HG02938 (cell line): ENCODE measurements around the gene SH3BP2.

Source experiments
- ATAC-seq: cut with Tn5 transposase; IDR thresholded peaks from one replicate; pipeline ENCODE4 v1.9.1; 2021; ENCODE audit warnings: mild to moderate bottlenecking, moderate library complexity; ENCODE audit not compliant: unreplicated experiment

SH3BP2 gene

DNA sequence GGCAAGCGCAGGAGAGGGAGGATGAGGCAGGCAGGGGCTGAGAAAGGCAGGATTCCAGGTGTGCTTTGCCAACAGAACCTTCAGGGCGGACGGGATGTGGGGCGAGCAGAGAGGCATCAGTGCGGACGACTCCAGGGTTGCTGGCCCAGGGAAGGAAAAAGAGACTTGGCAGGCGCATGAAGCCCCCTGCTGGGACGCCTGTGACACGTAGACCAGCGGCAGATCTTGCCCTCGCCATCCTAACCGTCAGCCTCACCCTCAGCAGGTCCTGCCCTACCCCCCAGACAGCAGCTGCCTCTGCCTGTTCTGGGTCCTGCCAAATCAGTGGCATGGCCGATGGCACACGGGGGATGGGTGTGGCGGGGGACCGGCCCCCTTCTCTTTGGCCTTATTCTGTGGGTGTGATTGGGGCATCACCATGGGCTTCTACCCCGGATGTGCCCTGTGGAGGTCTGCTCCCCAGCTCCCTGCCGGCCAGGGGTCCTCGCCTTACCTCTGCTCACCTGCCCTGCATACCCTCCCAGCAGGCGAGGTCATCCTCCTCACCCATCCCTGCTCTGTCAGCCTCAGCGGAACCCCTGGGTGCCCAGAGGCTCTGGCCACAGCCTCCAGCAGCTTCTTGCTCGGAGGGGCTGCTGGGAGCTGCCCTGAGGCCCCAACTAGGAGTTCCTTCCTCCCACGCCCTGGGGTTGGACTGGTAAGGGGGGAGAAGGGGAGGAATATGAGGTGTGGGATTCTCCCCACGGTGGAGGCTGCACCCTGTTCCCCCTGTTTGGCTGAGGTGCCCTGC is 2.9 kb upstream of the SH3BP2 start:
- no peak for ATAC-seq

DNA sequence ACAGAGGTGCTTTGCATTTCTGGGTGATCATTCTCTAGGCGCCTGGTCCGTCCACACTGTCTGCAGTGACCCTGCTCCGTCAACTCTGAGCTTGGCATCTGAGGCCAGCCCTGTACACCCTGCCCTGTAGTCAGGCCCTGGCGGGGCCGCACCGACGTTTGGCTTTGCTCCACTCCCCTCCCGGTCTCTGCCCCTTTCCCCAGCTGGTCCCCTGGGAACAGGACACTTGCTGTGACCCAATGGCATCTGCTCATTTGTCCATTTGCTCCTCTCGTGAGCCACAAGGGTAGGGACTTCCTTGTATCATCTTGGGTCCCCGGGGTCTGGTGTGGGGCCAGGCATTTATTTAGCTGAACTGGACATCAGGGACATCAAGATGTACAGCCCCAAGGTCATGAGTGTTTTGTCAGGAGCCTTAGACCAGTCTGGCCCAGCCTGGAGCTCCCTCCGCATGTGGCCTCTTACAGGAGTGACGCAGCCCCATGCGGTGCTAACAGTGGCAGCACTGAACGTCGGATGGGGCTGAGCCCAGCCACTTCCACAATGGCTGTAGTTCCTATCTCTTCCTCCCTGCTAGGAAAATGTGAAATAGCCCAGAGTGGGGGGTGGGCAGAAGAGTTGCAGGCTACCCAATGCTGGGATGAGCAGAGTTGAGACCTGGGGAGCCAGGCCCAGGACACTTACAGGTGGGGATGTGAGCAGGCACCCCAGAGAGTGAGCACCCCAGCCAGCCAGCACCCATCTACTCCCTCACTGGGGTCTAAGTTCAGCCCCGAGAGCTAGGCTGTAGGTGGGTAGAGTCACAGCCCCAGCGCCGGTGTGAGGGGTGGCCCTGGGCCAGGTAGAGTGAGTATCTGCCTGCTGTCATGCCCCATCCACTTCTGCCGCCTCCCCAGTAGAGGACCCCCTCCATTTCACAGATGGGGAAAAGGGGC is 2.0 kb upstream of the SH3BP2 start:
- no peak for ATAC-seq

DNA sequence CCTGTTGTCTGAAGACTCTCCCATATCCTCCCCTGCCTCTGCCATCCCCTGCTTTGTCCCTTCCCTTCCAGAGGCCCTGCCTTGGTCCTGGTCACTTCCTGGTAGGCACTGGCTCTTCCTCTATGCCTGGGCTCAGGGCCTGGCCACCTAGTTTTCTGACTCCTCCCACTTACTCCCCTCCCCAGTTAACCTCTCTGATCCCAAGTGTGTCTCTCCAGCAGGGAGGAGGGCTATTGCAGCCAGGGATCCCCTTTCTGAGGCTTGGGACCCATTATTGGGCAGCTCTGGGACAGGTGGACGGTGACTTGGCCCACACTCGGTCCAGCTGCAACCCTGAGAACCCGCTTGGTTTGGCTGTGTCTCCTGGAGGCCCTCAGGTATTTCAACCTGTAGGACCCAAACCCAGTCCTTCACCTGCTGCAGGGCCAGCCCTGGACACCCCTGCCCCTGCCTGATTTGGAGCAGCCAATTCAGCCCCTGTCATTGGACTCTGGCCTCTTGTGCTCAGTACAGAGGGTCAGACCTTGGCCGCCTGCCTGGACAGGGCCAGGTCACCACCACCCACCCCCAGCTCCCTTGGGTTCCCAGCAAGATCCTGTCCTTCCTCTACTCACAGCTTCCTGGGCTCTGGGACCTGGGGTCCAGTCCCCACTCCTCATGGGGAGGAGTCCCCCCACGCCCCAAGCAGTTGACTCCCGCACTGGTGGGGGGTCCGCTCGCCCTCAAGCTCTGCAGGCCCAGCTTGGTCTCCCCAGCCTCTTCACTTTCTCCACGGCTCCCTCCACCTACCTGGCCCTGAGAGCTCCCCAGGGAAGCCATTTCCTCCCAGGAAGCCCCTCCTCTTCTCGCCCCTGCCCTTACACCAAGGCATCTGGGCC is 1.1 kb upstream of the SH3BP2 start:
- ATAC-seq = no peak

DNA sequence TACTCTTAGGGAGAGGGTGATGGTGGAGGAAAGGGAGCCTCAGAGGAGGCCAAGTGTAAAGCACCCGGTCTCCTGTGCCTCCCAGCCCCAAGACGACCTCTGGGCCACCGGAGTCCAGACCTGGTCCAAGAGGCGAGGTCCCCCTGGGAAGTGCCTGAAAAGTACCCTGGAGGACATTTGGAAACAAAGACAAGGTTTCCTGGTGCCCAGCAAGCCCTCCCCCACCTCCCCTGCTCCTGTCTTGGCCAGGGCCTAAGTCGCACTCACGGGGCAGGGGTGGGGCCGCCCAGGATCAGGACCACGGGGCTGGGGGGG is 532 bp upstream of the SH3BP2 start:
- ATAC-seq = no peak

DNA sequence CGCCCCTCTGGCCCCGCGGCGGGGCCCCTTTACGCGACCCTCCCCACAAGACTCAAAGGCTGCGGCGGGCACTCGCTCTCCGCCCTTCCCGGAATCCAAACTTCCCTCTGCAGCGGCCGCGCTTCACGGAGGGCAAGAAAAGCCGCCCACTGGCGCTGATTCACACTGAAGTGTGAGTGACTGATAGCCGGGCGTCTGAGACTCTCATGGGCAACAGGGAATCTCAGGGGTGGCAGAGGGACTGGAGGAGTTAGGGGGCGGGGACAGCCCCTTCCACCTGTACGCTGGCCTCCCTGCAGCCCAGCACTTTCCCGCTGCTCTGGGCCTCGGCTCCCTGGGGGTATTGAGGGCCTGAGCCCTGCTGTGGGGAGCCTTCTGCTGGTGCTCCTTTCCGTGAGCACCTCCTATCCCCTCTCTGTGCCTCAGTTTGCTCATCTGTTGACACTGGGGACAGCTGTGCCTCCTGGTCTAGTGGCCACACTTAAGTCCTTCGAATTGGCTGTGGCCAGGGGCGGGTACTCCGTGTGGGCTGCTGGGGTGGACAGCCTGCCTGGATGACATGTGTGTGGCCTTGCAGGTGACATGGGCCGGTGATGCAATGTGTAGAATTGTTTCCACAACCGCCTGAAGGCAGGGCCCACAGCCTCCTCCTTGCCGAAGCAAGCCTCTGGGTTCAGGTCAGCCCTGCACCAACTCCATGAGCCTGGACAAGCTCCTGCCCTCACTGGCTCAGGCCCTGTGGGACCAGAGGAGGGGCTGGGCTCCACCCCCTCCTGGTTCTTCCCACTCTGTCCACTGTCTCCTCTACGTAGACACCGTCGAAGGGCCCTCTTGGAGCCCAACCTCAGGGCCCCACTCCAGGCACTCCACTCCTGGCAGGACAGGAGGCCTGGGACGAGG is 951 bp downstream of the SH3BP2 start:
- no peak for ATAC-seq

DNA sequence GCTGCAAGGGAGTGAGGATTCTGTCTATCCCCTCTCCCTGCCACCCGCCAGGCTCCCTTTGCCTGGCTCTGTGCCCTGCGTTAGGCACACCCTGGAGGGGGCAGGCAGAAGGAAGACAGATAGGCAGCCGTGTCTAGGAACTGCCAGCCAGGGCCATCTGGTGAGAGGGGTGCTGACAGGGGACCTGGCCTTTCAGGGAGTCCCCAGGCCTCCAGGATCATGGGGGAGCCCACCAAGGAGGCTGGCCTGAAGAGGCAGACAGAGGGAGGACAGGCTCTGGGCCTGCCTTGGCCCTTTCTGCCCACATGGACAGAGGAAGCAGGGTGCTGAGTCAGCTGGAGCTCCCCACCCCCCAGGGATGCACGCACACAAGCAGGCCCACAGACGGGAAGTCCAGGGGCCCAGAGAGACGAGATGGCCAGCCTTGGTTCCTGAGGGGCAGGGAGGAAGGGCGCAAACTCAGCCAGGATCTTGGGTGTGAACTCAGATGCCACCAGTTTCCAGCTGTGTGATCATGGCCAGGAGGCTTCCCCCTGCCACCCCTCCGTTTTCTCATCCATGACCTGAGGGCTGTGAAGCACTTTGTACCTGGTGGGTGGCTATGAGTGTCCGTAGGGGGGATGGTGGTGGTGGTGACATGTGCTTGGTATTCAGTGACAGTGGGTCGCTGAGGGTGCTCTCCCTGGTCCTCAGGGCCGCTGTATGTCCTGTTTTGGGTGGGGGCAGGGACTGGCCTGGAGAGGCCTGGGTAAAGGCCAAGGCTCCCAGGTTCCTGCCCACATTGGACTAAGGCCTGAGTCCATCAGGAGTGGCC is 1.8 kb downstream of the SH3BP2 start:
- ATAC-seq = no peak

DNA sequence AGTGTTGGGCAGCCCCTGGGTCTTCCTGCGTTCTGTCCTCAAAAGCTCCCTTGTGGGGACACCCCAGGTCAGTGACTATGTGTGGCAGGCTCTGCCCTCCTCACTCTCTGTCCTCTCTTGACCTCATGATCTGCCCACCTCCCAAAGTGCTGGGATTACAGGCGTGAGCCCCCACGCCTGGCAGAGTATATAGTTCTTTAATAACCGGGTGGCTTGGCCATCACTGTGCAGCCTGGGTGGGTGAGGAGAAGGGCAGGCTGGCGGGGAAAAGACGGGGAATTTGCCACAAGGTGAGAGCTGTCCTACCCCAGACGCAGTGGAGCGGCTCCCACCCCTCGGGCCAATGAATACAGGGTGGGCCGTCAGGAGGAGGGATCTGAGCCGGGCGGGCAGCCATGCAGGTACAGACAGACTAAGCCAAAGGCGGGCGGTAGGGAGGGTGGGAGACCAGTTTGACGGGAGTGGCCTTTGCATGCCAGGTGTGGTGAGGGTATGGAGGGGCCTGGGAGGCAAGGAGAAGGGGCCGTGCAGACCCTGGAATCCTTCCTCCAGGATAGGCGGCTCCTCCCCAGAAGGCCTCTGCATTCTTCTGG is 2.5 kb downstream of the SH3BP2 start:
- ATAC-seq = no peak

DNA sequence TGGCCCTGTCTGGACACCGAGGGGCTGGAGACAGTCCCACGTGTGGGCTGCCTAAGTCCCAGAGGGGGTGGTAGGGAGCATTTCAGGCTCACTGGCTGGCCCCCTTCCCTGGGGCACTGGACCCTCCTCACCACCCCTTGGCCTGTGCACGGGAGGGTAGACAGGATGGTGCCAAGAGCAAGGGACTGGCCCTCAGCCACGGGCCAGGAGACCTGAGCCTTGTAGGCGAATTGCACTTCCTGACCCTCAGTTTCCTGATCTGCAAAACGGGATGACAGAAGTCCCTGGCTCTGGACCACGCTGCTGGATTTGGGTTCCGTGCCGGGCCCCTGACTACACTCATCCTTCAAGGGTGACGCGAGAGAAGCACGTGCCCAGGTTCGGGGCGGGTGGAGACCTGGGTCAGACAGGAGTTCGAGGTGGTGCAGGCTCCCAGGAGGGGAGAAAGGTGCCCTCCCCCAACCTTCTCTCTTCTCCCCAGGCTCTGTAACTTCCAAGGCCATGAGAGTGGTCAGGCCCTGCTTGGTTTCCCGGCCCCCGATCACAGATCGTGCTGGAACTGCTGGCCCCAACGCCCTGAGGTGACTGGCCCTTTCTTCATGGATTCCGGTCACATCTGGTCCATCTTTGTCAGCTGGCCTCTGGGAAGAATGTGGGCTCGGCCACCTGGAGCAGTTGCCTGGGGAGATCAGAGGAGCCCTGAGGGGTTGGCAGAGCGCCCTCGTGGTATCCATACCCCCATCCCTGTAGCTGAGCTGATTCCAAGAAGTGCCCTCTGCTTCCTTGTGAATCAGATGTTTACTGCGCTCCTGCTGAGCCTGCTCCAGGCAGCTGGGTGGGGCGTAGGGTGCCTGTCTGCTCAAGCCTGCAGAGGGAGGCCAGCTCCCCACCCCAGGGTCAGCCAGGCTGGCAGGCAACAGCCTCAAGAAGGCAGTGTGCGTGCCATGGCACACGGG is 3.3 kb downstream of the SH3BP2 start:
- no peak for ATAC-seq

DNA sequence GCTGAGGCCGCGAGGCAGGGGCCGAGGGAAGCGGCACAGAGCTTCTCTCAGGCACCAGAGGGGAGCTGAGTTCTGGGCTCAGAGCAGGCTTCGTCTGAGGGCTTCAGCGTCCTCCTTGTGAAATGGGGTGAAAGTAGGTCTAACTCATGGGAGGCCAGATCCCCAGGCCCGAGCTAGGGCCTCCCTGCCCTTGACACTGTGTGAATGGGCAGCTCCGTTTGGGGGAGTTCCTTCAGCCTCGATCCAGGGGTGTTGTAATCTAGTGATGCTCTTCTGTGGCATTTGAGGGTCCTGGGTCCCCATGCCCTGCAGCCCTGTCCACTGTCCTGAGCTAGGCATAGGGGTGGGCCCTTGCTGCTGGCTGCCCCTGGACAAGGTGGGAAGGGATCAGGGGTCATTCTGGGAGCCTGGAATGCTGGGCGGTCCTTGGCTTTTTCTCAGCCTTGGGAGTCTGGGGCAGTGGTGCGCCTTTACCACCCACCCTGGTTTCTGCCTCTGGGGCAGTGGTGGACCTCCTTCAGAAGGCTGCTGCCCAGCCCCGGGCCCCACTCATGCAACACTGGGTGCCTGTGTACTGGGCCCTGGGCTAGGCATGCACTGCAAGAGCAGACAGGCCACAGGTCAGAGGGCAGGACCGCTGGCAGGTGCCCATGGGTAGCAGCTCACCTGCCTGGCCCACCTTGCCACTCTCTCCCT is 4.1 kb downstream of the SH3BP2 start:
- ATAC-seq = no peak

DNA sequence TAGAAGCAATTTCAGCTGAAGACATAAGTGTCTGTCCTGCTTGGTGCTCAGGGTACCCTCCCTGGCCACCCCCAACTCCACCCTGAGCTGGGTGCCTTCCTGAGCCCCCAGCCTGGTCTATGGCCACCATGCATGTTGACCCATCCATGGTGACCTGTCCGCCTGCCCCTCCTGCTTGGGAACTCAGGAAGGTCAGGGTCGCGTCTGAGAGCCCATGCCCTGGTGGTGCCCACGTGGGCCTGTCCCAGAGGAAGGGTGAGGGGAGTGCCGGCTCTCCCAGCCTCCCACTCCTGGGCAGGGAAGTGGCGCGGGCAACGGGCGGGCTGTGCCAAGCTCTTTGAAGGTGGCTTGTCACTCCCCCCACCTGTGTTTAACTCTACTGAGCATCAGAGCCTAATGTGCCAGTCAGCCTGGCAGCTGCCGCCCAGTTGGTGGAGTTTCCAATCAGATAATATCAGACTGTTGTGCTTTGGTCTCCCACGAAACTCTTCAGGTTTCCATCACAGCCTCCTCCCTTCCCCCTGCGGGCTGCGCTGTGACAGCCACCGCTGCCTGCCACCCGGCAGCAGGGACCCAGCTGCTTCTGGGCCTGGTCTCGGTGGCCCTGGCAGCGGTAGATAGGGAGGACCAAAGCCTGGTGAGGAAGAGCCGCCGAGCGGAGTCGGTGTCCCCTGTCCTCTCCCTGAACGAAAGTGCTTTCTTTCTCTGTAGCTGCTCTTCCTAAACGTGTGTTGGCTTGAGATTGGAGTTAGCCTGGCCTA is 4.8 kb downstream of the SH3BP2 start:
- ATAC-seq = no peak

DNA sequence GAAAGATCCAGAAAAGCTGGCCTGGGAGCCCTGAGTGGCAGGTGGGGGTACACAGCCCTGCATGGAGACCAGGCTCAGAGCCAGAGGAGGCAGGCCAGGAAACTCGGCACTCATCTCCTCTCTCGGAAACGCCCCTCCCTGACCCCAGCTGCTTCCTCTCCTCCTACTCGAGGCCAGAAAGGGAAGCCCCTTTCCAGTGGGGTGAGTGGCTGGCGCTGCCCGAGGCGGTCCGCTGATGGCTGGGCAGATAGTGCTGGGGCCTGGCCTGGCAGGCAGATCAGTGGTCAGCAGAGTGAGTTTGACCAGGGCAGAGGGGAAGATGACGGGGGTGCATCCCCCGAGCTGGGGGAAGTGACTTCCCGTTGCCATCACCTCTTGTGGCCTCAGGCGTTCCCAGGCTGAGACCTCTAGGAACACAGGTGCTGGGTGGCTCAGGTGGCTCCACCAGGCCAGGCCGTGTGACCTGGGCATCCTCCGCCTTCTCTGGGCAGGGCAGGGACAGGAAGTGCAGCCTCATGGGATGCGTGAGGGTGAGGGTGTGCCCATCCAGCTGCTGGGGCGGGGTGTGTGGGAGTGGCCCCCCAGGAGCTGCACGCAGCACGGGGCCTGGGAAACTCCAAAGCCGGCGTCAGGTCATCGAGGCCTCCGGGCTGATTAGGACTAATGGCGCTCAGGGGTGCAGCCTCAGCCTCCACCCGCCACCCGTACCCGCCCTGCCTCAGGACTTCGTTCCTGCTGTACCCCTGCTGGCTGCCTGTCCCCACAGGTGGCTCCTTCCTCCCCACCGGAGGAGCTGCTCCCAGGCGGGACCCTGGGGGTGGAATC is 5.7 kb downstream of the SH3BP2 start:
- peak; percentile 56 for ATAC-seq

DNA sequence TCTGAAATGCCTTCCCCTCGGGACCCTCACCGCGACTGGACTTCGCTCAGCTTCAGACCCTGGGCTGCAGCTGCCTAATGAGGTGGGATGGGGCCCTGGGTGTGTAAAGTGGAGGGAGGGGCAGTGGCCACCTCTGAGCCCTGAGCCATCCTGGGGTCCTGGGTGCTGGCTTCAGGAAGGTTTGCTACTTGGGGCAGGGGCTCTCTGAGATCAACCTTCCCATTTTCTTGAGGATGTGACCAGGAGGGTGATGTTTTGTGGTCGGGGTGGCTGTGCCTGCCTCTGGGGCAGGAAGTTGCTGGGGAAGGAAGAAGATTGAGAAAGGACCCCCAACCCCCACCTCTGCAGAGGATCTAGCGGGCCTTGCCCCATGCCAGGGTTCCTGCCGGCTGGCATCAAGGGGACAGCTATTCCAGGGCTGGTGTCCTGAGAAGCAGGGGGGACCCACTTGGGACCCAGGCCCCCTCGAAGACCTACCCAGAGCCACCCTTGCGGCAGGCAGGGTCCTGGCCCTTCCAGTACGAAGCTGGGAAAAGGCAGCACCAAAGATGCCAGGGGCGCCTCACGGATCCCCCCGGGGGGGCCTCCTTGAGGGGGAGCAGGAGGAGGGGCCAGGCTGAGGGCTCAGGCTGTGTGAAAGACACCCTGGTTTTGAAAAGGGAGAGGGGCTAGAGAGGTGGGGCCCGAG is 6.5 kb downstream of the SH3BP2 start:
- no peak for ATAC-seq

DNA sequence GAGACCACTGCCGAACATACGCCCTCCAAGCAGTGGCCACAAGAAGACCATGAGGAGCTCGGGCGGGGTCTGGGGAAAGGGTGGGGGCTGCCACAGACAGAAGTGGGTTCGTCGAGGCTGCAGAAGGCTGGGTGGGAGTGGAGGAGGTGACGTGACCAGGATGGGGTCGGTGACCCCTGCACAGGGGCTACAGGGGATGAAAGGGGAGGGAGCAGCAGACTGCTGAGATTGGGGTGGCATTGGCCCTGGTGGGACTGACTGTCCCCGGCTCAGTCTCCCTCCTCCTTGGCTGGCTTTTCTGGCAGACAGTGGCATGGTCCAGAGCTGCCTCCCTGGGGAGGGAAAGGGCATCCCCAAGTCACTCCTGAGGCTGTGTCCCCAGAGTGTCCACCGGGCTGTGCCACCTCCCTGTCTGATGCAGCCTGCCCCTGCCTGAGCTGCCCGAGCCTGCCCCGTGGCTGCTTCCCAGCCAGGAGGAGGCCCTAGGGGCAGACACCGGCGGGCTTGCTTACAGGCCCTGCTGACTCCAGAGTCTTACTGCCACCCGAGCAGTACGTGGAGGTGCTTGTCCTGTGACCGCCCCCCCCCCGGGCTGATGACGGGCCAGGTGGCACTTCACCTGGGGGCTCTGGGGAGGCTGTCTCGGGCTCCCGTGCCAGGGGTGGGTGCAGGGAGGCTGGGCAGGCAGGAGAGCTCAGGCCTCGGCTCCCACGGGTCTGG is 7.2 kb downstream of the SH3BP2 start:
- ATAC-seq = no peak
